Naive thymus-derived CD4-positive, alpha-beta T cell (primary cell): ENCODE results near the gene DENND5B. TPM values are rescaled to one million over a fixed set of nuclear protein-coding genes. Genes with fewer than 3 reads are reported as not detected.

ENCODE experiments used
- ATAC-seq: fragments of 150-1000 bp; cut with Tn5 transposase; 2 replicates; pipeline ENCODE4 v1.10.0; 2021; ENCODE audit warnings: mild to moderate bottlenecking, moderate library complexity
- CTCF ChIA-PET: fragments of 350-600 bp; sonication (Branson Sonifier 250); formaldehyde crosslinking; loops from one replicate; lab custom pipeline; 2021; ENCODE audit warnings: antibody characterized with exemption; lab: Charles Lee
- POLR2A ChIA-PET: fragments of 350-600 bp; sonication (Branson Sonifier 250); formaldehyde crosslinking; loops from one replicate; lab custom pipeline; 2021; ENCODE audit warnings: antibody characterized with exemption, inconsistent platforms; lab: Charles Lee
- DNase-seq, 9 donors: peaks; one replicate each; pipeline versions ENCODE4 v3.0.0 to v3.0.0-alpha.2; 2020 to 2022; ENCODE audit warnings: mixed read lengths in 1 of 9
- H3K27ac ChIP-seq: one replicate; pipeline ENCODE4 v1.7.0; 2013; ENCODE audit warnings: mild to moderate bottlenecking, low read depth, low read length, moderate library complexity
- H3K27me3 ChIP-seq, 2 donors: one replicate each; pipeline ENCODE4 v1.7.0; 2013; ENCODE audit warnings: low read length in 2 of 2, mild to moderate bottlenecking in 2 of 2, moderate library complexity in 2 of 2; ENCODE audit not compliant: control insufficient read depth in 2 of 2, insufficient read depth in 2 of 2
- H3K36me3 ChIP-seq, 3 experiments: 1 replicate in 2 of 3; 2 replicates in 1 of 3; pipeline ENCODE4 v1.7.0; 2013; ENCODE audit warnings: low read length in 3 of 3, mild to moderate bottlenecking in 3 of 3, moderate library complexity in 1 of 3; ENCODE audit not compliant: insufficient read depth in 3 of 3, control insufficient read depth in 2 of 3
- H3K4me1 ChIP-seq, 2 donors: one replicate each; pipeline ENCODE4 v1.7.0; 2013; ENCODE audit warnings: low read length in 2 of 2, mild to moderate bottlenecking in 2 of 2, moderate library complexity in 1 of 2; ENCODE audit not compliant: control insufficient read depth in 2 of 2, insufficient read depth in 2 of 2
- H3K4me3 ChIP-seq: 2 replicates; pipeline ENCODE4 v1.7.0; 2013; ENCODE audit warnings: mild to moderate bottlenecking, low read length
- H3K9me3 ChIP-seq, 3 experiments: 1 replicate in 2 of 3; 2 replicates in 1 of 3; pipeline ENCODE4 v1.7.0; 2013; ENCODE audit warnings: low read length in 3 of 3; ENCODE audit not compliant: control insufficient read depth in 2 of 3
- H3K27ac Mint-ChIP-seq, 9 donors: one replicate each; pipeline ENCODE4 v1.8.0; 2020 to 2022; ENCODE audit warnings: mixed read lengths in 9 of 9, mild to moderate bottlenecking in 8 of 9, moderate library complexity in 5 of 9, inconsistent platforms in 2 of 9
- H3K27me3 Mint-ChIP-seq, 5 donors: one replicate each; pipeline ENCODE4 v1.8.0; 2021 to 2022; ENCODE audit warnings: mixed read lengths in 5 of 5, mild to moderate bottlenecking in 1 of 5
- H3K36me3 Mint-ChIP-seq, 5 donors: one replicate each; pipeline ENCODE4 v1.8.0; 2020 to 2022; ENCODE audit warnings: mixed read lengths in 5 of 5, mild to moderate bottlenecking in 3 of 5, inconsistent platforms in 1 of 5
- H3K4me1 Mint-ChIP-seq, 7 donors: one replicate each; pipeline ENCODE4 v1.8.0; 2020 to 2022; ENCODE audit warnings: mixed read lengths in 7 of 7, mild to moderate bottlenecking in 3 of 7, inconsistent platforms in 1 of 7
- H3K4me3 Mint-ChIP-seq, 10 donors: one replicate each; pipeline ENCODE4 v1.8.0; 2020 to 2022; ENCODE audit warnings: mild to moderate bottlenecking in 10 of 10, mixed read lengths in 10 of 10, moderate library complexity in 6 of 10, inconsistent platforms in 2 of 10
- H3K9me3 Mint-ChIP-seq, 11 donors: one replicate each; pipeline ENCODE4 v1.8.0; 2020 to 2022; ENCODE audit warnings: mixed read lengths in 11 of 11, mild to moderate bottlenecking in 4 of 11, inconsistent platforms in 1 of 11, moderate library complexity in 1 of 11
- intact Hi-C, 2 donors: fragments of 100-400 bp; cut with micrococcal nuclease; formaldehyde crosslinking; loops; one replicate each; pipeline ENCODE4 v1.15.1; 2023
- polyA plus RNA-seq, 2 donors: library from polyadenylated mRNA; unstranded; fragments of 300-500 nt; fragmentation: Illumina TruSeq; gene quantifications; one replicate each; pipeline ENCODE4 v1.2.3, GENCODE V29; 2021
- total RNA-seq, 6 experiments: library from RNA in 5 of 6; stranded (reverse) in 5 of 6; gene quantifications; 1 replicate in 5 of 6; 2 replicates in 1 of 6; pipeline ENCODE4 v1.2.3 and lab custom pipeline; 2021 to 2026

Gene DENND5B
- total and polyA plus RNA-seq, 7 experiments from 2014 or later: 0.16 to 1.5 (median 0.29) TPM; not detected in 2

DNA sequence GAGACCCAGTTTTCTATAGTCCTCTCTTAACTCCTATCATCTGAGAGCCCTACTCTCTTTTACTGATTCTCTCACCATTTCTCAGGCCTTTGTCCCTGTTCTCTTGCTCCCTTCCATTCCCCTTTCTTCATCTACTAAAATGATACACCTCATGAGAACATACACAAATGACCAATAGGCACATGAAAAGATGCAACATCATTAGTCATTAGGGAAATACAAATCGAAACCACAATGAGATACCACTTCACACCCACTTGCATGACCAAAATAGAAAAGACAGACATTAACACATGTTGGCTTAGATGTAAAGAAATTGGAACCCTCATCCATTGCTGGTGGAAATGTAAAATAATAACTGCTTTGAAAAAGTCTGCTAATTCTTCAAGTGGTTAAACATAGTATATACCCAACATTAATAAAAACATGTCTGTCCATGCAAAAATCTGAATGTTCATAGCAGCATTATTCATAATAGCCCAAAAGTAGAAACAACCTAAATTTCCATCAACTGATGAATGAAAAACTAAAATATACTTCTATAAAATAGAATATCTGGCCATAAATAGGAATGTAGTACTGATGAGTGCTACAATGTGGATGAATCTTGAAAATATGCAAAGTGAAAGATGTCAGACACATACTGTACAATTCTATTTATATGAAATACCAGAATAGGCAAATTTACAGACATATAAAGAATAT, 66.0 kb downstream of the DENND5B start:
- CTCF ChIA-PET: no interaction called here

GRCh38 chr12:31523306-31523705, 67.6 kb downstream of the DENND5B start:
- no peaks in the 10 kb centered on the region for H3K36me3 Mint-ChIP-seq
- Histone ChIP-seq H3K27ac (no peak overlapping the region), H3K4me3 (no peak overlapping the region), H3K4me1 (no peaks in the 10 kb centered on the region), H3K9me3 (no peaks in the 10 kb centered on the region), H3K36me3 (no peaks in the 10 kb centered on the region), H3K27me3 (no peaks in the 10 kb centered on the region)
- peaks cover 2 to 18% (median 8%) of the 10 kb centered on the region in 5 donors for H3K27me3 Mint-ChIP-seq
- ChIA-PET POLR2A (no interaction called here), CTCF (no interaction called here)
- H3K9me3 Mint-ChIP-seq: no peaks in the 10 kb centered on the region
- ATAC-seq: no peak
- intact Hi-C loops: no loop called here
- H3K4me1 Mint-ChIP-seq: peaks cover 0 to 3% (median 0%) of the 10 kb centered on the region in 7 donors
- DNase-seq: no peak
- no peak overlapping the region for H3K4me3 Mint-ChIP-seq
- no peak overlapping the region for H3K27ac Mint-ChIP-seq

More for the DNA sequence above, 66.0 kb downstream of the DENND5B start:
- H3K27me3 Mint-ChIP-seq: peaks cover 0 to 22% (median 12%) of the 10 kb centered on the region in 5 donors
- H3K9me3 ChIP-seq: no peaks in the 10 kb centered on the region
- no peaks in the 10 kb centered on the region for H3K36me3 Mint-ChIP-seq
- no peak overlapping the region for H3K4me3 ChIP-seq
- intact Hi-C loops: no loop called here
- H3K27me3 ChIP-seq: no peaks in the 10 kb centered on the region
- DNase-seq: no peak
- H3K36me3 ChIP-seq: no peaks in the 10 kb centered on the region
- POLR2A ChIA-PET: no interaction called here
- ATAC-seq: no peak
- no peak overlapping the region for H3K27ac ChIP-seq
- H3K27ac Mint-ChIP-seq: no peak overlapping the region
- no peaks in the 10 kb centered on the region for H3K4me1 ChIP-seq
- peaks cover 0 to 3% (median 0%) of the 10 kb centered on the region in 7 donors for H3K4me1 Mint-ChIP-seq
- no peaks in the 10 kb centered on the region for H3K9me3 Mint-ChIP-seq
- H3K4me3 Mint-ChIP-seq: no peak overlapping the region

DNA sequence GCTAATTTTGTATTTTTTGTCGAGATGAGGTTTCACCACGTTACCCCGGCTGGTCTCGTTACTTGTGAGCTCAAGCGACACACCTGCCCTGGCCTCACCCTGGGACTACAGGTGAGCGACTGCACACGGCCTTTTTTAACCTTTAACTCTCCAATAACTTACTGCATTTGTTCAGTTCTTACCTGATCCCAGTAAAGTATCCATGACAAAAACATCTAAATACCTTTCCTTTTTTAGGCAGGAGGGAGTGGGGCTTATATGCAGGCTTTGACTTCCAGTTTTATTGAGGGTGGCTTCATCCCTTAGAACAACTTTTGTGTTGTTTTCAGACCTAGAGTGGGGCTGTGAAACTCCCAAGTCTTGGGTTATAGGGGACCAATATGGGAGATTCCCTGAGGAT, 68.3 kb downstream of the DENND5B start:
- Mint-ChIP-seq H3K4me3 (no peak overlapping the region), H3K36me3 (no peaks in the 10 kb centered on the region), H3K4me1 (peaks cover 0 to 3% (median 0%) of the 10 kb centered on the region in 7 donors), H3K27ac (no peak overlapping the region), H3K27me3 (peaks cover 0 to 18% (median 8%) of the 10 kb centered on the region in 5 donors), H3K9me3 (no peaks in the 10 kb centered on the region)
- H3K4me1 ChIP-seq: no peaks in the 10 kb centered on the region
- POLR2A ChIA-PET: no interaction called here
- CTCF ChIA-PET: no interaction called here
- no peak for DNase-seq
- H3K9me3 ChIP-seq: no peaks in the 10 kb centered on the region
- no peaks in the 10 kb centered on the region for H3K36me3 ChIP-seq
- ATAC-seq: no peak
- no peak overlapping the region for H3K4me3 ChIP-seq
- intact Hi-C loops: no loop called here
- no peak overlapping the region for H3K27ac ChIP-seq
- no peaks in the 10 kb centered on the region for H3K27me3 ChIP-seq

GRCh38 chr12:31521964-31522363, 69.0 kb downstream of the DENND5B start:
- POLR2A ChIA-PET: no interaction called here
- CTCF ChIA-PET: no interaction called here

DNA sequence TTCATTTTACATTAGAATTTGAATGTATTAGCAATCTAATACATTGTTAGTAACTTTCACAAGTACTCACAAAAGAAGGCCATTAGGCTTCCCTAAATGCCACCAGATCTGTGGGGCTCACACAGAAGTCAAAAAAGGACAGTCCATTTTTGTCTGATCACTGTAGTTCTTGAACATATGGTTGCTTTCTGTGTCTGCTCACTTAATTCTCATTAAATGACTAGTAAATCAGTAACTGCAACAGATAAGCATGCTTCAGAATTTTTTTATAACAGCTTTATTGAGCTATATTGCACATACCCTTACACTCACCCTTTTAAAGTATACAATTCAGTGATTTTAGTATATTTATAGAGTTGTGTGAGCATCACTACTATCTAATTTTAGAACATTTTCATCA, 71.4 kb downstream of the DENND5B start:
- Histone ChIP-seq H3K36me3 (no peaks in the 10 kb centered on the region), H3K4me1 (no peaks in the 10 kb centered on the region), H3K27ac (no peak overlapping the region), H3K4me3 (no peak overlapping the region), H3K27me3 (no peaks in the 10 kb centered on the region), H3K9me3 (no peaks in the 10 kb centered on the region)
- Mint-ChIP-seq H3K36me3 (no peaks in the 10 kb centered on the region), H3K4me3 (no peak overlapping the region), H3K4me1 (peaks cover 0 to 2% (median 0%) of the 10 kb centered on the region in 7 donors), H3K27me3 (peaks cover 0 to 15% (median 0%) of the 10 kb centered on the region in 5 donors), H3K9me3 (no peaks in the 10 kb centered on the region), H3K27ac (no peak overlapping the region)
- intact Hi-C loops: no loop called here
- POLR2A ChIA-PET: no interaction called here
- no peak for ATAC-seq
- CTCF ChIA-PET: no interaction called here
- no peak for DNase-seq

More at GRCh38 chr12:31521964-31522363, 69.0 kb downstream of the DENND5B start:
- H3K4me1 Mint-ChIP-seq: peaks cover 0 to 3% (median 0%) of the 10 kb centered on the region in 7 donors
- H3K4me3 Mint-ChIP-seq: no peak overlapping the region
- H3K36me3 Mint-ChIP-seq: no peaks in the 10 kb centered on the region
- Histone ChIP-seq H3K9me3 (no peaks in the 10 kb centered on the region), H3K27me3 (no peaks in the 10 kb centered on the region), H3K27ac (no peak overlapping the region), H3K4me1 (no peaks in the 10 kb centered on the region), H3K4me3 (no peak overlapping the region), H3K36me3 (no peaks in the 10 kb centered on the region)
- DNase-seq (no peak), ATAC-seq (no peak)
- peaks cover 0 to 16% (median 12%) of the 10 kb centered on the region in 5 donors for H3K27me3 Mint-ChIP-seq
- H3K27ac Mint-ChIP-seq: no peak overlapping the region
- intact Hi-C loops: no loop called here
- no peaks in the 10 kb centered on the region for H3K9me3 Mint-ChIP-seq

- Mint-ChIP-seq H3K27ac (peak overlapping the region in 1 of 9 donors; percentile 70), H3K4me1 (peaks cover 0 to 2% (median 0%) of the 10 kb centered on the region in 7 donors), H3K27me3 (peaks cover 0 to 15% (median 3%) of the 10 kb centered on the region in 5 donors), H3K4me3 (no peak overlapping the region), H3K36me3 (no peaks in the 10 kb centered on the region), H3K9me3 (no peaks in the 10 kb centered on the region)
- Histone ChIP-seq H3K4me1 (no peaks in the 10 kb centered on the region), H3K27me3 (no peaks in the 10 kb centered on the region), H3K36me3 (no peaks in the 10 kb centered on the region), H3K4me3 (no peak overlapping the region), H3K27ac (no peak overlapping the region), H3K9me3 (no peaks in the 10 kb centered on the region)
- intact Hi-C loops: no loop called here
- ATAC-seq: no peak
- ChIA-PET CTCF (no interaction called here), POLR2A (interaction anchor here (0.7 kb wide), 1 partner anchor 641 kb away, joined by 3 read pairs; no protein-coding TSS in a partner anchor)
- no peak for DNase-seq
Measured at GRCh38 chr12:31518680-31519227, 72.2 kb downstream of the DENND5B start.
